ENCODE results near the gene CORO2B. TPM values are rescaled to one million over a fixed set of nuclear protein-coding genes. Genes with fewer than 3 reads are reported as not detected.

CORO2B gene
- total RNA-seq (ENCODE audit: low replicate concordance): 1.6 and 3.9 TPM in 2 replicates
- long read RNA-seq: 0 reads

GRCh38 chr15:68578980-68579935 lies at the start of gene CORO2B:
Gene CORO2B, plus strand, starts transcription at chr15:68578993. Its CDS starts 270 bp downstream, at chr15:68579263.
- no peak for DNase-seq (ENCODE audit: extremely low spot score, unreplicated experiment)
- peaks cover 24% of the 10 kb centered on the region for H3K4me1 Mint-ChIP-seq (ENCODE audit: unreplicated experiment)
- peak within 1 kb of the TSS; percentile 82 for H3K27ac Mint-ChIP-seq
- no peaks in the 10 kb centered on the region for H3K36me3 Mint-ChIP-seq
- H3K9me3 Mint-ChIP-seq: no peaks in the 10 kb centered on the region
- H3K27me3 Mint-ChIP-seq: peaks cover 46% of the 10 kb centered on the region
- peak within 1 kb of the TSS; percentile 89 for H3K4me3 Mint-ChIP-seq
- TF ChIP-seq CTCF (conservative IDR thresholded peaks at IDR 0.05): no peak

- Mint-ChIP-seq H3K27me3 (peaks cover 3% of the 10 kb centered on the region), H3K36me3 (no peaks in the 10 kb centered on the region), H3K4me1 (ENCODE audit: unreplicated experiment) (no peaks in the 10 kb centered on the region)
These were observed 47.2 kb upstream of the CORO2B start for GRCh38 chr15:68531387-68532179.

GRCh38 chr15:68536331-68537095 lies 42.3 kb upstream of the CORO2B start:
- Mint-ChIP-seq H3K27ac (no peak overlapping the region), H3K4me3 (no peak overlapping the region), H3K27me3 (no peaks in the 10 kb centered on the region), H3K4me1 (ENCODE audit: unreplicated experiment) (no peaks in the 10 kb centered on the region), H3K9me3 (no peaks in the 10 kb centered on the region), H3K36me3 (no peaks in the 10 kb centered on the region)
- DNase-seq (ENCODE audit: extremely low spot score, unreplicated experiment): no peak
- no peak for TF ChIP-seq CTCF (conservative IDR thresholded peaks at IDR 0.05)

More at GRCh38 chr15:68531387-68532179, 47.2 kb upstream of the CORO2B start:
- H3K9me3 Mint-ChIP-seq: no peaks in the 10 kb centered on the region
- DNase-seq (ENCODE audit: extremely low spot score, unreplicated experiment): no peak
- no peak overlapping the region for H3K4me3 Mint-ChIP-seq
- H3K27ac Mint-ChIP-seq: no peak overlapping the region
- TF ChIP-seq CTCF (conservative IDR thresholded peaks at IDR 0.05): no peak

GRCh38 chr15:68537097-68537496 lies 41.7 kb upstream of the CORO2B start:
- H3K27ac Mint-ChIP-seq: no peak overlapping the region
- H3K27me3 Mint-ChIP-seq: peaks cover 4% of the 10 kb centered on the region
- H3K4me3 Mint-ChIP-seq: no peak overlapping the region
- H3K9me3 Mint-ChIP-seq: no peaks in the 10 kb centered on the region
- H3K4me1 Mint-ChIP-seq (ENCODE audit: unreplicated experiment): no peaks in the 10 kb centered on the region
- H3K36me3 Mint-ChIP-seq: no peaks in the 10 kb centered on the region
- DNase-seq (ENCODE audit: extremely low spot score, unreplicated experiment): no peak
- TF ChIP-seq CTCF (conservative IDR thresholded peaks at IDR 0.05): no peak

- TF ChIP-seq CTCF (conservative IDR thresholded peaks at IDR 0.05): no peak
- DNase-seq (ENCODE audit: extremely low spot score, unreplicated experiment): no peak
- Mint-ChIP-seq H3K4me1 (ENCODE audit: unreplicated experiment) (no peaks in the 10 kb centered on the region), H3K27me3 (peaks cover 4% of the 10 kb centered on the region), H3K36me3 (no peaks in the 10 kb centered on the region), H3K27ac (no peak overlapping the region), H3K9me3 (no peaks in the 10 kb centered on the region), H3K4me3 (no peak overlapping the region)
These were observed 41.3 kb upstream of the CORO2B start for GRCh38 chr15:68537506-68537905.

All from type B pancreatic cell (in vitro differentiated cells).